ENCODE measurements around the gene CDH4. TPM values are rescaled to one million over a fixed set of nuclear protein-coding genes. Genes with fewer than 3 reads are reported as not detected.

Gene CDH4
- polyA plus RNA-seq, 1 donor (not counting 4 experiments of a cell fraction or from before 2014, with no cell fraction given): 2.2 TPM

- DNase-seq (ENCODE audit: low read depth, low spot score) (no peak), FAIRE-seq (no peak)
- dilution Hi-C loops (cut with MboI; ENCODE audit: extremely low pct_ligation_motif_present, low sequenced_read_pairs): no loop called here
- H3K4me1 ChIP-seq (ENCODE audit: control insufficient read depth, extremely low read depth, insufficient read depth, low read length): peaks cover 8% of the 10 kb centered on the region
- H3K9ac ChIP-seq (ENCODE audit: control insufficient read depth, extremely low read depth, insufficient read depth, low read length): no peak overlapping the region
- no peak overlapping the region for H3K4me3 ChIP-seq (ENCODE audit: control insufficient read depth in 2 of 3, extremely low read depth in 1 of 3, insufficient read depth in 2 of 3, low read depth in 1 of 3, low read length in 3 of 3)
- H3K4me2 ChIP-seq (ENCODE audit: control insufficient read depth, extremely low read depth, insufficient read depth, low read depth, low read length): no peak overlapping the region
- H3K79me2 ChIP-seq (ENCODE audit: control insufficient read depth, insufficient read depth, low read length): no peaks in the 10 kb centered on the region
- H3K27ac ChIP-seq (ENCODE audit: control insufficient read depth, insufficient read depth, low read length): no peak overlapping the region
- H3K9me3 ChIP-seq (ENCODE audit: control insufficient read depth, low read depth, low read length): no peaks in the 10 kb centered on the region
- H3K9me1 ChIP-seq (ENCODE audit: control insufficient read depth, extremely low read depth, insufficient read depth, low read length): peaks cover 2% of the 10 kb centered on the region
- H3K27me3 ChIP-seq (ENCODE audit: control insufficient read depth, extremely low read depth, insufficient read depth, low read length): peaks cover 17% of the 10 kb centered on the region
- TF ChIP-seq, protein P1, sequence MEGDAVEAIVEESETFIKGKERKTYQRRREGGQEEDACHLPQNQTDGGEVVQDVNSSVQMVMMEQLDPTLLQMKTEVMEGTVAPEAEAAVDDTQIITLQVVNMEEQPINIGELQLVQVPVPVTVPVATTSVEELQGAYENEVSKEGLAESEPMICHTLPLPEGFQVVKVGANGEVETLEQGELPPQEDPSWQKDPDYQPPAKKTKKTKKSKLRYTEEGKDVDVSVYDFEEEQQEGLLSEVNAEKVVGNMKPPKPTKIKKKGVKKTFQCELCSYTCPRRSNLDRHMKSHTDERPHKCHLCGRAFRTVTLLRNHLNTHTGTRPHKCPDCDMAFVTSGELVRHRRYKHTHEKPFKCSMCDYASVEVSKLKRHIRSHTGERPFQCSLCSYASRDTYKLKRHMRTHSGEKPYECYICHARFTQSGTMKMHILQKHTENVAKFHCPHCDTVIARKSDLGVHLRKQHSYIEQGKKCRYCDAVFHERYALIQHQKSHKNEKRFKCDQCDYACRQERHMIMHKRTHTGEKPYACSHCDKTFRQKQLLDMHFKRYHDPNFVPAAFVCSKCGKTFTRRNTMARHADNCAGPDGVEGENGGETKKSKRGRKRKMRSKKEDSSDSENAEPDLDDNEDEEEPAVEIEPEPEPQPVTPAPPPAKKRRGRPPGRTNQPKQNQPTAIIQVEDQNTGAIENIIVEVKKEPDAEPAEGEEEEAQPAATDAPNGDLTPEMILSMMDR (optimal IDR thresholded peaks at IDR 0.05 in 1 of 3, IDR thresholded peaks at IDR 0.05 in 1 of 3, conservative IDR thresholded peaks at IDR 0.05 in 1 of 3; ENCODE audit: extremely low read depth in 1 of 3, insufficient read depth in 2 of 3, low read length in 3 of 3): no peak
- TF ChIP-seq EZH2 (IDR thresholded peaks at IDR 0.05; ENCODE audit: low read length): no peak
- H3K36me3 ChIP-seq (ENCODE audit: control insufficient read depth in 2 of 2, extremely low read depth in 1 of 2, insufficient read depth in 2 of 2, low read length in 2 of 2): no peaks in the 10 kb centered on the region
- no peak overlapping the region for H2AFZ ChIP-seq (ENCODE audit: control insufficient read depth, low read length)
- peaks cover 7% of the 10 kb centered on the region for H4K20me1 ChIP-seq (ENCODE audit: control insufficient read depth, extremely low read depth, insufficient read depth, low read length)
Observed at GRCh38 chr20:61817575-61817974, 565.5 kb downstream of the CDH4 start.

- Histone ChIP-seq H3K36me3 (ENCODE audit: control insufficient read depth in 2 of 2, extremely low read depth in 1 of 2, insufficient read depth in 2 of 2, low read length in 2 of 2) (no peaks in the 10 kb centered on the region), H3K4me3 (ENCODE audit: control insufficient read depth in 2 of 3, extremely low read depth in 1 of 3, insufficient read depth in 2 of 3, low read depth in 1 of 3, low read length in 3 of 3) (no peak overlapping the region), H3K4me1 (ENCODE audit: control insufficient read depth, extremely low read depth, insufficient read depth, low read length) (no peaks in the 10 kb centered on the region), H3K9me3 (ENCODE audit: control insufficient read depth, low read depth, low read length) (no peaks in the 10 kb centered on the region), H4K20me1 (ENCODE audit: control insufficient read depth, extremely low read depth, insufficient read depth, low read length) (peaks cover 6% of the 10 kb centered on the region), H3K79me2 (ENCODE audit: control insufficient read depth, insufficient read depth, low read length) (no peaks in the 10 kb centered on the region), H3K27ac (ENCODE audit: control insufficient read depth, insufficient read depth, low read length) (no peak overlapping the region), H3K9ac (ENCODE audit: control insufficient read depth, extremely low read depth, insufficient read depth, low read length) (no peak overlapping the region), H2AFZ (ENCODE audit: control insufficient read depth, low read length) (no peak overlapping the region), H3K27me3 (ENCODE audit: control insufficient read depth, extremely low read depth, insufficient read depth, low read length) (peaks cover 17% of the 10 kb centered on the region), H3K9me1 (ENCODE audit: control insufficient read depth, extremely low read depth, insufficient read depth, low read length) (no peaks in the 10 kb centered on the region), H3K4me2 (ENCODE audit: control insufficient read depth, extremely low read depth, insufficient read depth, low read depth, low read length) (no peak overlapping the region)
- dilution Hi-C loops (cut with MboI; ENCODE audit: extremely low pct_ligation_motif_present, low sequenced_read_pairs): no loop called here
- no peak for FAIRE-seq
- no peak for DNase-seq (ENCODE audit: low read depth, low spot score)
- no peak for TF ChIP-seq EZH2 (IDR thresholded peaks at IDR 0.05; ENCODE audit: low read length)
- TF ChIP-seq, protein P1 (optimal IDR thresholded peaks at IDR 0.05 in 1 of 3, IDR thresholded peaks at IDR 0.05 in 1 of 3, conservative IDR thresholded peaks at IDR 0.05 in 1 of 3; ENCODE audit: extremely low read depth in 1 of 3, insufficient read depth in 2 of 3, low read length in 3 of 3): no peak
Observed at GRCh38 chr20:61818746-61819573, 566.9 kb downstream of the CDH4 start.

Data from keratinocyte (primary cell).